Panc1 (cell line): ENCODE results near the gene LRMDA. TPM values are rescaled to one million over a fixed set of nuclear protein-coding genes. Genes with fewer than 3 reads are reported as not detected.

Source experiments
- ATAC-seq: fragments of 200-7000 bp; cut with Tn5 transposase; 2 replicates; pipeline ENCODE4 v1.9.1; 2020; ENCODE audit warnings: mild to moderate bottlenecking, moderate library complexity
- BruUV-seq: library from RNA; stranded (reverse); fragments of 400-500 nt; replicated peaks from 2 replicates; lab custom pipeline; 2021; lab: Mats Ljungman, UMichigan
- CTCF ChIA-PET: fragments of 300-600 bp; sonication (Branson Sonifier 250); formaldehyde crosslinking; loops from one replicate; lab custom pipeline; 2022; ENCODE audit warnings: antibody characterized with exemption; lab: Charles Lee
- POLR2A ChIA-PET: fragments of 300-600 bp; sonication (Branson Sonifier 250); formaldehyde crosslinking; loops from one replicate; lab custom pipeline; 2022; ENCODE audit warnings: antibody characterized with exemption; lab: Charles Lee
- DNase-seq: peaks from one replicate; pipeline ENCODE4 v3.0.0-alpha.2; 2010; ENCODE audit warnings: low read depth, low spot score
- H3K27ac ChIP-seq: 2 replicates; pipeline ENCODE4 v1.5.1; 2011; ENCODE audit warnings: mild to moderate bottlenecking, low read length, inconsistent platforms
- H3K27me3 ChIP-seq: fragments of 200-500 bp; sonication (Bioruptor generic); 2 replicates; pipeline ENCODE4 v1.6.0; 2014; ENCODE audit warnings: low read length, inconsistent platforms; ENCODE audit not compliant: control insufficient read depth, insufficient read depth
- H3K36me3 ChIP-seq: fragments of 200-500 bp; sonication (Bioruptor generic); 2 replicates; pipeline ENCODE4 v1.5.1; 2014; ENCODE audit warnings: inconsistent platforms, mild to moderate bottlenecking, low read length, moderate library complexity; ENCODE audit not compliant: control insufficient read depth, insufficient read depth
- H3K4me1 ChIP-seq: 2 replicates; pipeline ENCODE4 v1.5.1; 2011; ENCODE audit warnings: inconsistent platforms, mild to moderate bottlenecking, low read length, moderate library complexity; ENCODE audit not compliant: control insufficient read depth, insufficient read depth
- H3K4me3 ChIP-seq, 2 experiments: 2 replicates each; pipeline ENCODE4 v1.5.1; 2011 to 2012; ENCODE audit warnings: low read depth in 2 of 2, low read length in 2 of 2, mild to moderate bottlenecking in 2 of 2, inconsistent platforms in 1 of 2, moderate library complexity in 1 of 2
- H3K9me3 ChIP-seq: fragments of 200-500 bp; sonication (Bioruptor generic); 2 replicates; pipeline ENCODE4 v1.5.1; 2014; ENCODE audit warnings: low read depth, mild to moderate bottlenecking, inconsistent platforms, low read length, moderate library complexity; ENCODE audit not compliant: control insufficient read depth, insufficient read depth
- POLR2AphosphoS5 ChIP-seq: IDR thresholded peaks from 2 replicates; pipeline ENCODE4 v1.6.1; 2012; ENCODE audit warnings: mild to moderate bottlenecking, low read depth, low read length, moderate library complexity
- REST ChIP-seq, 2 experiments: IDR thresholded peaks; 2 replicates each; pipeline ENCODE4 v1.6.1; 2011 to 2012; ENCODE audit warnings: low read depth in 2 of 2, control low read depth in 1 of 2, low read length in 1 of 2, mild to moderate bottlenecking in 1 of 2, moderate library complexity in 1 of 2; ENCODE audit not compliant: insufficient read depth in 1 of 2
- SIN3A ChIP-seq: IDR thresholded peaks from 2 replicates; pipeline ENCODE4 v1.6.1; 2012; ENCODE audit warnings: low read depth, mild to moderate bottlenecking, low read length, moderate library complexity, borderline replicate concordance; ENCODE audit not compliant: insufficient read depth
- TCF7L2 ChIP-seq: IDR thresholded peaks from 2 replicates; pipeline ENCODE4 v1.6.1; 2011; ENCODE audit warnings: mild to moderate bottlenecking, low read depth, low read length, inconsistent platforms
- in situ Hi-C: cut with HindIII; loops from 2 replicates; pipeline ENCODE4 v1.10.0; 2016; ENCODE audit warnings: low sequenced_read_pairs, low pct_unique_long_range_greater_than_20kb
- intact Hi-C: fragments of 100-400 bp; cut with micrococcal nuclease; formaldehyde crosslinking; loops from one replicate; pipeline ENCODE4 v1.10.0; 2022; ENCODE audit not compliant: unreplicated experiment
- total RNA-seq: library from RNA; stranded (reverse); gene quantifications from one replicate; pipeline ENCODE4 v1.2.1, GENCODE V29; 2021; ENCODE audit not compliant: unreplicated experiment
- TF ChIP-seq, protein P1 (sequence below): fragments of 450-650 bp; IDR thresholded peaks from 2 replicates; pipeline ENCODE4 v1.5.1; 2017; ENCODE audit warnings: mild to moderate bottlenecking

Gene LRMDA
- total RNA-seq, 1 experiment from 2014 or later: 1.2 TPM

DNA sequence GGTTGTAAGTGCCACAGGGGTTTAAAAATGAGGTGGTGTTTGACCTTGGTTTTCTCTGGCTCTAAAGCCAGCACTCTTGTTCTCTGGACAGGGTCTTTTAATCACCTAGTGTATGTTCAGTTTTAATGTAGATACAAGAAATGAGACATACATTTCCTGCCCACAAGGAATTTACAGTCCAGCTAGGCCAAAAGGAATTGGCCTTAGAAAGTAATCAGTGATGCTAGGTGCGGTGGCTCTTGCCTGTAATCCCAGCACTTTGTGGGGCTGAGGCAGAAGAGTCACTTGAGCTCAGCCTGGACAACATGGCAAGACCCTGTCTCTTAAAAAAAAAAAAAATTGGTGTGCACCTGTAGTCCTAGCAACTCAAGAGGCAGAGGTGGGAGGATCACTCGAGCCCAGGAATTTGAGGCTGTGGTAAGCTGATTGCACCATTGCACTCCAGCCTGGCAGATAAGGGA is 100.2 kb downstream of the LRMDA start:
- no peak overlapping the region for H3K27ac ChIP-seq
- DNase-seq: no peak
- H3K36me3 ChIP-seq: no peaks in the 10 kb centered on the region
- peaks cover 2% of the 10 kb centered on the region for H3K27me3 ChIP-seq
- TF ChIP-seq SIN3A: no peak
- no peak for TF ChIP-seq TCF7L2
- TF ChIP-seq, protein P1, sequence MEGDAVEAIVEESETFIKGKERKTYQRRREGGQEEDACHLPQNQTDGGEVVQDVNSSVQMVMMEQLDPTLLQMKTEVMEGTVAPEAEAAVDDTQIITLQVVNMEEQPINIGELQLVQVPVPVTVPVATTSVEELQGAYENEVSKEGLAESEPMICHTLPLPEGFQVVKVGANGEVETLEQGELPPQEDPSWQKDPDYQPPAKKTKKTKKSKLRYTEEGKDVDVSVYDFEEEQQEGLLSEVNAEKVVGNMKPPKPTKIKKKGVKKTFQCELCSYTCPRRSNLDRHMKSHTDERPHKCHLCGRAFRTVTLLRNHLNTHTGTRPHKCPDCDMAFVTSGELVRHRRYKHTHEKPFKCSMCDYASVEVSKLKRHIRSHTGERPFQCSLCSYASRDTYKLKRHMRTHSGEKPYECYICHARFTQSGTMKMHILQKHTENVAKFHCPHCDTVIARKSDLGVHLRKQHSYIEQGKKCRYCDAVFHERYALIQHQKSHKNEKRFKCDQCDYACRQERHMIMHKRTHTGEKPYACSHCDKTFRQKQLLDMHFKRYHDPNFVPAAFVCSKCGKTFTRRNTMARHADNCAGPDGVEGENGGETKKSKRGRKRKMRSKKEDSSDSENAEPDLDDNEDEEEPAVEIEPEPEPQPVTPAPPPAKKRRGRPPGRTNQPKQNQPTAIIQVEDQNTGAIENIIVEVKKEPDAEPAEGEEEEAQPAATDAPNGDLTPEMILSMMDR: no peak
- no peak for TF ChIP-seq POLR2AphosphoS5
- no peak for ATAC-seq
- in situ Hi-C loops (no loop called here), intact Hi-C loops (no loop called here)
- BruUV-seq: no TSS peak
- no peaks in the 10 kb centered on the region for H3K9me3 ChIP-seq
- ChIA-PET POLR2A (interaction anchor here (0.7 kb wide), 1 partner anchor 15 kb away, joined by 8 read pairs; no protein-coding TSS in a partner anchor), CTCF (interaction anchor here (0.7 kb wide), 2 partner anchors 11 to 14 kb away, joined by 3 to 6 read pairs; no protein-coding TSS in a partner anchor)
- no peaks in the 10 kb centered on the region for H3K4me1 ChIP-seq
- no peak overlapping the region for H3K4me3 ChIP-seq

- in situ Hi-C loops: no loop called here
- ChIA-PET CTCF (no interaction called here), POLR2A (no interaction called here)
- Histone ChIP-seq H3K36me3 (no peaks in the 10 kb centered on the region), H3K4me3 (no peak overlapping the region), H3K4me1 (no peaks in the 10 kb centered on the region), H3K9me3 (no peaks in the 10 kb centered on the region), H3K27ac (no peak overlapping the region), H3K27me3 (peaks cover 2% of the 10 kb centered on the region)
- no TSS peak for BruUV-seq
- intact Hi-C loops: no loop called here
- TF ChIP-seq TCF7L2 (no peak), POLR2AphosphoS5 (no peak), REST (IDR thresholded peaks at IDR 0.05; ENCODE audit: insufficient read depth in 1 of 2, low read depth in 2 of 2, low read length in 1 of 2) (no peak), SIN3A (no peak)
- TF ChIP-seq, protein P1: no peak
- ATAC-seq: no peak
- no peak for DNase-seq
These were observed 101.0 kb downstream of the LRMDA start for GRCh38 chr10:75532253-75532924.
